A549 treated with CpdA at 1 μM for 4 hours (cell line): Measurements from ENCODE around the gene NR2C2AP. TPM values are rescaled to one million over a fixed set of nuclear protein-coding genes. Genes with fewer than 3 reads are reported as not detected.

Experiments
- total RNA-seq: library from RNA; stranded (reverse); fragments of 200-300 nt; extraction: Qiagen RNA extraction; gene quantifications from 5 replicates; pipeline ENCODE4 v1.2.3, GENCODE V29; 2022; ENCODE audit warnings: low read depth

The NR2C2AP gene
- total RNA-seq: 29.9 to 35.3 TPM (median 34.0 TPM) in 5 replicates

GRCh38 chr19:19203012-19203856 lies at the start of gene NR2C2AP:
NR2C2AP (minus strand) TSS chr19:19203414; CDS start chr19:19203060, 354 bp downstream.

GRCh38 chr19:19211499-19212420 lies 8.5 kb upstream of the NR2C2AP start, which contains the start of gene NCAN:
NCAN (plus strand) TSS chr19:19211958; CDS start chr19:19216954, 4,996 bp downstream.

GRCh38 chr19:19192078-19192882 lies 10.9 kb downstream of the NR2C2AP start, which contains the start of the genes BORCS8 and RFXANK:
BORCS8 (minus strand) TSS chr19:19192152; CDS start chr19:19192117, 35 bp downstream.
RFXANK (plus strand) TSS chr19:19192258; CDS start chr19:19193947, 1,689 bp downstream.

GRCh38 chr19:19170053-19170872 lies 33.0 kb downstream of the NR2C2AP start, which contains the start of gene MEF2B:
MEF2B (minus strand) TSS chr19:19170263; CDS start chr19:19150735, 19,528 bp downstream.

Other genes starting within 250 kb of the NR2C2AP start
- 25.3 to 35.4 TPM (median 31.5 TPM) in 5 replicates for gene SUGP2, start 169.9 kb downstream of the NR2C2AP start, total RNA-seq
- 21.3 to 31.7 TPM (median 31.1 TPM) in 5 replicates for gene ARMC6, start 169.8 kb downstream of the NR2C2AP start, total RNA-seq
- gene SLC25A42, start 139.4 kb downstream of the NR2C2AP start, total RNA-seq: 0.43 to 1.0 TPM (median 0.94 TPM) in 5 replicates
- gene TMEM161A, start 64.9 kb downstream of the NR2C2AP start, total RNA-seq: 17.7 to 29.3 TPM (median 25.0 TPM) in 5 replicates
- 0.42 to 1.6 TPM (median 0.53 TPM) in 5 replicates for gene MEF2B, start 33.2 kb downstream of the NR2C2AP start, total RNA-seq
- 7.4 to 12.9 TPM (median 11.7 TPM) in 5 replicates for gene BORCS8, start 11.3 kb downstream of the NR2C2AP start, total RNA-seq
- 35.4 to 49.4 TPM (median 47.3 TPM) in 5 replicates for gene RFXANK, start 11.2 kb downstream of the NR2C2AP start, total RNA-seq
- gene NCAN, start 8.5 kb upstream of the NR2C2AP start, total RNA-seq: 0.03 to 0.20 TPM (median 0.11 TPM) in 4 of 5 replicates, not detected in the other
- 0.34 to 0.79 TPM (median 0.66 TPM) in 4 of 5 replicates, not detected in the other for gene TM6SF2, start 69.9 kb upstream of the NR2C2AP start, total RNA-seq
- gene SUGP1, start 117.1 kb upstream of the NR2C2AP start, total RNA-seq: 22.6 to 28.5 TPM (median 24.3 TPM) in 5 replicates
- gene MAU2, start 117.4 kb upstream of the NR2C2AP start, total RNA-seq: 11.8 to 15.9 TPM (median 14.6 TPM) in 5 replicates
- gene GATAD2A, start 202.3 kb upstream of the NR2C2AP start, total RNA-seq: 42.7 to 50.9 TPM (median 45.5 TPM) in 5 replicates